PC-3 (cell line): ENCODE measurements around the gene ABHD3.

Experiments
- EZH2phosphoT487 ChIP-seq: fragments of 300-600 bp; sonication (generic); IDR thresholded peaks from 2 replicates; pipeline ENCODE4 v1.6.1; 2018; ENCODE audit warnings: mild to moderate bottlenecking, antibody characterized with exemption, low read length, borderline replicate concordance
- TF ChIP-seq, protein P1 (sequence below): fragments of 300-600 bp; sonication (generic); conservative IDR thresholded peaks from 2 replicates; pipeline ENCODE4 v1.5.1; 2017; ENCODE audit warnings: antibody characterized with exemption, low read depth, mild to moderate bottlenecking, low read length

DNA sequence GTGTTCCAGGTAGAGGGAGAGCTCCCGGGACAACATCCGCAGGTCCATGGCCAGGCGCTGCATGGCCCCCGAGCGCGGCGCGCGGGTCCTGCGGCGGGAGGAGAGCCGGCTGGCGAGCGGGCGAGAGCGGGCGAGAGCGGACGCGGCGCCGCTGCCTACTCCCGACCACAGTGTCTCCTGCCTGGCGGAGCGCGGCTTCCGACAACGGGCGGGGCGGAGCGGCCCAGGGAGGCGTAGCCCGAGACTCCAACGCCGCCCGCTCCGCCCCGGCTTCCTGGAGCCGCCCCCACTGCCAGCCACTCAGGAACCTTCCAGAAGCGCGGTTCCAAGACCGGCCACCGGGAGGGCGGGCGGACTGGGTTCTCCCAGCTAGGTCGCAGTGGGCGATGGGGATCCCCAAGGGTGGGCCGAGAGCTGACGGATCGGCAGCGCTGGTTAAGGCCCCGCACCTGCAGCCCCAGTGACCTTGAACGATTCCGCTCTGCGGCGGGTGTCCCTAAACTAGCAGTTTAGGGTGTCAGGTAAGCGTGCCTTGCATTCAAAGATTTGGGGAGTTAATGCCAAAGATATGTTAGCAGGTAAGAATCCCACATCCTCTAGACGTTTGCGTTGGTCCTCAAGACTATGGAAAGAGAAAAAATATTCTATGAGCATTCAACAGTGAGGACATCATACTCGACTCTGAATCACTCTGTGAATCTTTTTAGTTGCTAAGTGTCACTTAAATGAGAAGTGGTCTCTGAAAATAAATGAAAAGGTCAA is at the start of gene ABHD3:
- TF ChIP-seq, protein P1, sequence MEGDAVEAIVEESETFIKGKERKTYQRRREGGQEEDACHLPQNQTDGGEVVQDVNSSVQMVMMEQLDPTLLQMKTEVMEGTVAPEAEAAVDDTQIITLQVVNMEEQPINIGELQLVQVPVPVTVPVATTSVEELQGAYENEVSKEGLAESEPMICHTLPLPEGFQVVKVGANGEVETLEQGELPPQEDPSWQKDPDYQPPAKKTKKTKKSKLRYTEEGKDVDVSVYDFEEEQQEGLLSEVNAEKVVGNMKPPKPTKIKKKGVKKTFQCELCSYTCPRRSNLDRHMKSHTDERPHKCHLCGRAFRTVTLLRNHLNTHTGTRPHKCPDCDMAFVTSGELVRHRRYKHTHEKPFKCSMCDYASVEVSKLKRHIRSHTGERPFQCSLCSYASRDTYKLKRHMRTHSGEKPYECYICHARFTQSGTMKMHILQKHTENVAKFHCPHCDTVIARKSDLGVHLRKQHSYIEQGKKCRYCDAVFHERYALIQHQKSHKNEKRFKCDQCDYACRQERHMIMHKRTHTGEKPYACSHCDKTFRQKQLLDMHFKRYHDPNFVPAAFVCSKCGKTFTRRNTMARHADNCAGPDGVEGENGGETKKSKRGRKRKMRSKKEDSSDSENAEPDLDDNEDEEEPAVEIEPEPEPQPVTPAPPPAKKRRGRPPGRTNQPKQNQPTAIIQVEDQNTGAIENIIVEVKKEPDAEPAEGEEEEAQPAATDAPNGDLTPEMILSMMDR: no peak
- TF ChIP-seq EZH2phosphoT487: no peak
